Measurements from ENCODE around the gene ZWINT.

The ZWINT gene, protein sequence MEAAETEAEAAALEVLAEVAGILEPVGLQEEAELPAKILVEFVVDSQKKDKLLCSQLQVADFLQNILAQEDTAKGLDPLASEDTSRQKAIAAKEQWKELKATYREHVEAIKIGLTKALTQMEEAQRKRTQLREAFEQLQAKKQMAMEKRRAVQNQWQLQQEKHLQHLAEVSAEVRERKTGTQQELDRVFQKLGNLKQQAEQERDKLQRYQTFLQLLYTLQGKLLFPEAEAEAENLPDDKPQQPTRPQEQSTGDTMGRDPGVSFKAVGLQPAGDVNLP

DNA sequence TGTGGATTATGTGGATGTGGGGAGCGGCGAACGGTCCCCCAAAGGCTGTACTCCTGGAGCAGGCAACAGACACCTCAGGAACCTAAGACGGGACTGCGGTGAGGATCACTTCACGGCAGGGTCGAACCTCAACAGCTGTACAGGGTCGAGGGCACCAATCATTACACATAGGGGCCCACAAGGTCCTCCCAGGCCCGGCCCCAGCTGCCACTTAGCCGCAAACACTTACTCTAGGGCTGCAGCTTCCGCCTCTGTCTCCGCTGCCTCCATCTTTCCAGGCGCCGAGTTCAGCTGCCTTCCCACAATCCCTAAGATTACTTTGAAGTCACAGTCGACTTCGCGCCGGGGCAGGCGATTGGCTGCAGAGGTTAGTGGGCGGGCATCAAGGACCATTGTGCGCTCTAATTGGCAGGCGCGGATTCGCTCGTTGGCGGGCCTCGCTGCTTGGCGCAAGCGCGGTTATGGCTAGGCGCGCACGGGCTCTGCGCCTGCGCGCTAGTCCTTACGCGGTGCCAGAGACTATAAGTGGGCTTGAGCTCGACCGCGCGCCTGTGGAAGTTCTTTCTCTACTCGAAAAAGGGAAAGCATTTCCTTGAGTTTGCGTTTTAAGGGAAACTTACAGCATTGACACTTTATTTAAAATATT lies at the start of gene ZWINT:
TSS of gene ZWINT (minus strand) at position 293 of the 646 bp plus-strand sequence. CDS start at position 270, 23 bp downstream.
- peak; percentile 93 for DNase-seq

DNA sequence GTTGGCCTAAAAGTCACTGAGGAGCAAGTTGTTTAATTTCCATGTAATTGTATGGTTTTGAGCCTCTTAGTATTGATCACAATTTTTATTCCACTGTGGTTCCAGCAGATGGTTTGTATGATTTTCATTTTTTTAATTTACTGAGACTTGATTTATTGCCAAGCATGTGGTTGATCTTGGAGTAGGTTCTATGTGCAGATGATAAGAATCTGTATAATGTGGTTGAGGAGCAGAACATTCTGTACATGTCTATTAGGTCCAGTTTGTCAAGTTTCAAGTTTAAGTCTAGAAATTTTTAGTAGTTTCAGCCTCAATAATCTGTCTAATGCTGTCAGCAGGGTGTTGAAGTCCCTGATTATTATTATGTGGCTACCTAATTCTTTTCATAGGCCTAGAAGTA lies 22.7 kb upstream of the ZWINT start:
- DNase-seq = no peak

DNA sequence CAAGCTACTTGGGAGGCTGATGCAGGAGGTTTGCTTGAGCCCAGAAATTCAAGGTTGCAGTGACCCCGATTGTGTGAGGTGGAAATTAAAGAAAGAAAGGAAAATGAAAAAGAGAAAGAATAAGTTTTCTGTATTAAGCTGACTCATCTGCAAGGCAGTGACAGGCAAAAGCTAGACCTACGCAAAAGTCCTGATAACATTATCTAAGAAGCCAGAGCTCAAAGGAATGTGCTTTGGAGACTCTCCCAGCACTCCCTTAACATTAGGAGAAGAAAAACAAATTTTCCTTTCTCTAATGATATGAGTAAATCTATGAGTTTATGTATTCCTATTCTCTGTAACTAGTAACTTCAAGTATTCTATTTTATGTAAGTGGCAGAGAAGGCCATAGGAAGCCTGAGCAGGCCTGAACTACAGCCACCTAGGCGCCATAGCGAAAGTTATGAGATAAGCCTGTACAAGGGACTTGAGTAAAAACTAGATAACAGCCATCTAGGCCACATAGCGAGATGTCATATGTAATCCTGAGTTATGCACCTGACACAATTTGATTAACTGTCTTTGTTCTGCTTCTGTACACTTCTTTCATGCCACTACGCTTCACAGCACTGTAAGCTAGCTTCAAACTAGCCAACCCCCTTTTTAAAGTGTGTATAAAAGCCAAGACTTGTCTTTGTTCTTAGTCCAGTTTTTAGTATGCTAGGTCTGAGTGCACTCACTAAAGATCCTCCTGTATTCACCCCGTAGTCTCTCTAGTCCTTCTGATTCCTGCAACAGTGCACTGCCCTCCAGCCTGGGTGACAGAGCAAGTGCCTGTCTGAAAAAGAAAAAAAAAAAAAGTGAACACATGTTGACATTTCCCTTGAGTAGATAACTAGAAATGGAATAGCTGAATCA lies 9.4 kb upstream of the ZWINT start:
- DNase-seq = no peak

DNA sequence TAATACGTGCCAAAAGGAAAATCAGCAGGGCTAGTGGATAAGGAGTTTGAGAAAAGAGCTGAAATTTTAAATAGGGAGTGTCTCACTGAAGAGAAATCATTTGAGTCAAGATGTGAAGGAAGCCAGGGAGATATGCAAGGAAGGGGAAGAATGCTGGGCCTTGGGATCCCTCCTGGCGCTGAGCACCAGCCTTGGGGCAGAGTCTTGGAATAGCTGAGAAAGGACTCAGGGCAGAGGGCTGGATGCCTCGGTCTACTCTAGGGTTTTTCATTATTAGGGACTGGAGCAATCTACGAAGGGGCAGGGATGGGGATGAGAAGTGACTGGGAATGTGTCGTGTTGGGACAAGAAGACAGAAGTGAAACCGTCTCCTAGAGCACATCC lies 484 bp downstream of the ZWINT start:
- no peak for DNase-seq

DNA sequence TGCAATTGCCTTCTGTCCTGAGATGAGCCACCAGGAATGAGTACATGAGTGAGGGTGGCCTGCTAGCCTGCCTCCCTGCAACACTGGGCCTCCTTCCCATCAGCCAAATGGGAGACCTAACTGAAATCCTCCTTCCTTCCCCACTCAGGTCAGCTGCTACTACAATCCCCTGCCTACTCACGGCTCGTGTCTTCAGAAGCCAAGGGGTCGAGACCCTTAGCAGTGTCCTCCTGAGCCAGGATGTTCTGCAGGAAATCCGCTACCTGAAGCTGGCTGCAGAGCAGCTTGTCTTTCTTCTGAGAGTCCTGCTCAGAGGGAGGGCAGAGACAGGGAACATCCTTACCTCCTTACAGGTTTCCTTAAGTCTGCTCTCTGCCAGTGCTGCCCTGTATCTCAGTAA lies 1.2 kb downstream of the ZWINT start:
- no peak for DNase-seq

DNA sequence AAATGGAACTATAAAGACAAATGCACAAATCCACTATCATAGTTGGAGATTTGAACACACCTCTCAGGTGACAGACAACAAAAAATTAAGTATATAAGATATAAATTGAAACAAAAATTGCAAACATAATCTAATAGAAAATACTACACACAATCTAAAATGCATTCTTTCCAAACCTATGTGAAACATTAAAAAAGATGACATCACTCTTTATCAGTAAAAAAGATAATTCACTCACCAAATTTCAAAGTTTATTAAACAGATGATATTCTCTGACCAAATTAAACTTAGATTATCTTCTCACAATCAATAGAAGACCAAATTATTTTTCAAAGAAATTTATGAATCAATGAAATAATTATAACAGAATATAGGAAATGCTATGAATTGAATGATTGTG lies 4.0 kb downstream of the ZWINT start:
- DNase-seq = no peak

DNA sequence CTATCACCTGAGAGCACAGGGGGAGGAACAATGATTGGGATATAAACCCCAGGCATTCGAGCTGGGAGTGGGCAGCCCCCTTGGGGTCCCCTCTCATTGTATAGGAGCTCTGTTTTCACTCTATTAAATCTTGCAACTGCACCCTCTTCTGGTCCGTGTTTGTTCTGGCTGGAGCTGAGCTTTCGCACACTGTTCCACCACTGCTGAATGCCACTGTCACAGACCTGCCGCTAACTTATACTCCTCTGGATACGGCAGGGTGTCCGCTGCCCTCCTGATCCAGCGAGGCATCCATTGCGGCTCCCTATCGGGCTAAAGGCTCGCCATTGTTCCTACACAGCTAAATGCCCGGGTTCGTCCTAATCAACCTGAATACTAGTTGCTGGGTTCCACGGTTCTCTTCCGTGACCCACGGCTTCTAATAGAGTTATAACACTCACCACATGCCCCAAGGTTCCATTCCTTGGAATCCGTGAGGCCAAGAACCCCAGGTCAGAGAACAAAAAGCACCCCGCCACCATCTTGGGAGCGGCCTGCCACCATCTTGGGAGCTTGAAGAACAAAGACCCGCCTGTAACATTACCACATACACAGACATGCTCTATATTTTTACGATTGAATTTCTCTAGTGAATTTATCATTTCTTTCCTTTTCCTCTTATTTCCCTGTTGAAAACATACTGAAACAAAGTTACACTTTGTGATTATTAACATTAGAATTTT lies 9.0 kb downstream of the ZWINT start:
- no peak for DNase-seq

DNA sequence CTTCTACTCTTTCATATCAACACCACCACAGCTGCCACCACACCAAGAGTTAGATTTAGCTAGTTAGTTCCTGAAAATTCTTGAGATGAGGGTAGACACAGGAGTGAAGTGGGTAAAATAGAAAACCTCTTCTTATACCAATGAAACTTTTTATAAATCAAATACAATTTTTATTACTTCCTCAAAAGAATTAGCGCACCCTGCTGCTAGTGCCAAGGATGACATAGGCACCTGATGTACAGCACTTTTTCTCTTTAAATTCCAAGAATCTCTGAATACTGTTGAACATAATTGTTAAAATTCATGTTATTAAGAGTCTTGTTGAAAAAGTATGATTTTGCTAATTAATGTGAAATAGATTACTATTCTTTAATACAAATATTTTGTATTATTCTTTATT lies 11.4 kb downstream of the ZWINT start:
- no peak for DNase-seq

DNA sequence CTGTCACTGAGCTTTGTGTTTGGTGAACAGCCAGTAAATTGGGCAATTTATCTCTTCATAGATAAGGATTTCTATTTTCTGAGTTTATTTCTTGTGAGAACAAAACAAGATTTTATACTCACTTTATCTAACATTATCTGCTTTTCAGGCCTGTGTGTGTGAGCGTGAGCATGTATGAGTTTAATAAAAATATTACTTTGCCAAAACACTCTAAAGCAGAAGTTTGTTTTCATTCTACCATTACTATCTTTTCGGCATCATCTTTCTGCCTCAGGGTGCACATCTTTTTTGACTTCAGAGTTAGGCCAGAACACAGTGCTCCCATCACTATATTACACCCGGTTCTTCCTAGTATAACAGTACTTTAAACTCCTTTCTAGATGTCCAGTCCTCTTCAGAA lies 13.0 kb downstream of the ZWINT start:
- DNase-seq = no peak

DNA sequence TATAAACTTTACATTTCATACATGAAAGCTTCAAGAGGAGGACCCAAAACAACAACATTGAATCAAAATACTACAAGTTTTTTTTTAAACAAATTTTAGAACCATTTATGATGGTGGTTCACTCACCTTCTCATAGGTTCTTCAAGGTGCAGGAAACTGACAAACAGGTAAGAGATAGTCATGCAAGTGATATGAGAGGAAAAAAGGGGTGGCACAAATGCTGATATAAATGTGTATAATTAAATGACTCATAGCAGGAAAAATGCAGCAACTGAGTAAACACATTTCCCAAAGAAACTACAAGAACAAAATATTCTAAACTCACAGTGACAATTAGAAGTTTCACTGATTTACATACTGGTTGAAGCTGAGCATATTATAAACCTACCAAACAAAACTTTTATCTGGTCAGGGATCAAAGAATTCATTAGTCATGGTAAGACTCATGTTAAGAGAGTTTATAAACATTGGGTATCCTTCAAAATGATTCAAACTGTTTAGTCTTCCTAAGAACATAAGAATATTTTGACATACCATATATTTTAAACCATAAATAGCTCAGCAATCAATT lies 14.1 kb downstream of the ZWINT start:
- DNase-seq = no peak

DNA sequence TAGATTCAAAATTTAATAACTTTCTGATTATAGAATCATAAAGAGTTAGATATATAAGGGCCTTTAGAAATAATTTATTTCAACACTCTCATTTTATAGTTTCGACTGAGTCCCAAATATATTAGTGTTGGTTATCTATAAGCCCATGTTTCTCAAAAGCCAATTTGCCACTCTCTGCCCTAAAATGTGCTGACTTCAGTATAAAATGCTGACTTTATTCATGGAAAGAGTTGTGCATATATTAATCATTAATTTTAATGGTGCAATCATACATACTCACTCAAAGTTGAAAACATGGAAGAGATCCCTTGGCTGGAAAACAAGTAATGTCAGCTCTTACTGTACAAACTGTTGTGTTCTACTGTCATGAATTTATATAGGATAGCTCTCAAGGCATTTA lies 19.4 kb downstream of the ZWINT start:
- DNase-seq = no peak

DNA sequence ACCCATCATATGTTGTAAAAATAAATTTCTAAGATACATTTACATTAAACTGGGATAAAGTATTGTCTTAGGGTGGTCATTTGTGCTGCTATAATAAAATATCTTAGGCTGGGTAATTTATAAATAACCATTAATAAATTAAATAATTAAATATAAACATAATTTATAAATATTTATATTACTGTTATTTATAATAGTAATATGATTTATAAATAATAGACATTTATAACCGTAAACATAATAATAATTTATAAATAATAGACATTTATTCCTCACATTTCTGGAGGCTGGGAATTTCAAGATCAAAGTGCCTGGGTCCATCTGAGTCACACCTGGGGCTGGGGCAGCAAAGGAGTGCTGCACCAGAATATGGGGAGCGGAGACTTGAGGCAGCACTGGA lies 31.1 kb downstream of the ZWINT start:
- no peak for DNase-seq

DNA sequence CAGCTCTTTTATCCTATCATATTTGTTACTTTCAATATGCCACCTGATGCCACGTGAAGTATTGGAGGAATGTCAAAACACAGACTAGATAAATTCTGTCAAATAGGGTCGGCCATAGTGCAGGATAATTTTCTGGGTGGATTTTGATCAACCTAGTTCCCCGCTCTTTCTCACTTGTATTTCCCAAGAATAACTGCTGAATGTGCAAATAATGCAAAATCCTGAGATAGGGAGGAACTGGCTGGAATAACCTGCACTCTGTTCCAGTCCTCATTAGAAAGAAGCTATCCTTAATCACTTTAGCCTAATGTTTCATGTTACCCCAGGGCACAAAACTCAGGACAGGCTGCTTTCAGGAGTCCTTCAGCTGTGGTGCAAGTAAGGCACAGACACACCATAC lies 33.9 kb downstream of the ZWINT start:
- no peak for DNase-seq

DNA sequence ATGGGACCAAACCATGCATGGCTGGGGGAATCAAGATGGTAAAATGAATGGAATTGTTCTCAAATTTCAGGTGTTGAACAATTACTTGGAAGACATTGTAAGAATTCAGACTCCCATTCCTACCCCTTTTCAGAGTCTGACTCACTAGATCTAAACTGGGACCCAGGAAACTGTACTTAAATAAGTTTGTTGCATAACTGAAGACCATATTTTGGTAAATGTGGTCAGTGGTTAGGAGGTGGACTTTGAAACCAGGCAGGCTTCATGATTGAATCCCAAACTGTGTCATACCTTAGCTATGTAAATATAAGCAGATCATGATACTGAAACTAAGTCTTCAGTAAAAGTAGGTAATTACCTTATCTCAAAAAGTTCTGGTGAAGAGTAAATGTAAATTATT lies 41.7 kb downstream of the ZWINT start:
- DNase-seq = no peak

DNA sequence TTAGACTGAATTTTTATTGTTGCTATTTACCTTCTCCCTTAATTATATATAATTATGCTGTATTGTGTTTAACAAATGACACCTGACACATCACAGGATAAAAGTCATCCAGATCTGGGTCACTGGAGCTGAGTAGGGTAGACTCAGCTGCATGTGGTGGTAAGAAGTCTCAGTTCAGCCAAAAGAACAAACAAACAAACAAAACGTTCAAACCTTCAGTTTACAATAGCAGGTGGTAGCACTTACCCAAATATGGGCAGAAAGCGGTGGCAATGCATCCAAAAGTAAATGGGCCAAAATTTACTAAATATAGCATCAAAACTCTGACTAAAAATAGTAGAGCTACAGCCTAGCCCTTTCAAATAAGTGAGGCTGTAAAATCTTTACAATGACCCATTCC lies 42.2 kb downstream of the ZWINT start:
- no peak for DNase-seq

DNA sequence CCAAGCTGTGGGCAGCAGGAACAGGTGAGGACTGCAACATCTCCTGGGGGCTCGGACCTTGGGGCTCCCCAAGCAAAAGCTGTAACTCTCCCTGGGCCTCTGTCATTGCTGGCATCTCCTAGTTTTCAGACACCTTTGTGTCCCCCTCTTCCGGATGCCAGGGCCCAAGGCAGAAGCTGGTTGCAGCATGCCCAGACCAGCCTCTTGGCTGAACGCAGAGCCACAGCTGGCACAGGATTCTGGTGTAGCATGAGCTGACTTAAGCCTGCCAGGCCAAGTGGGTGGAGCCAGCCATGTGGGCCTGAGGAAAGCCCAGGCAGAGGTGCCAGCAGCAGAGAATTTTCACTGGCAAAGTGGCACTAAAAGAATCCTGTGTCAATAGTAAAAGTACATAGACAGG lies 43.5 kb downstream of the ZWINT start:
- DNase-seq = no peak

DNA sequence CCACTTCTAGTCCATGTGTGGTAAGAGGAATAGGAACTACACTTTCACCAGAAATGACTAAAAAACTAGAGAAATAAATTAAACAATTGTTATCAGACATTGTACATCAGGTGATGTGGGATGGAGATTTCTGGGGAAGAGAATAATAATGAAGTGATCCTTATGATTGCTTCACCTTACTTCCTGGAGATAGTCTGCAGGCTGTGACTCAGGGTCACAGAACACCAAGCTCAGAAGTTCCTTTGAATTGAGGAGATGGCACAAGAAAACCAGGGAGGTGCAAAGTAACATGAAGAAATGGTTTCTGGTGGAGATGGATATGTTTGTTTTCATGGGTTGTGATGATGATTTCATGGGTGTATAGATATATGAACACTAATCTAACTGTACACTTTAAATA lies 44.5 kb downstream of the ZWINT start:
- no peak for DNase-seq

Data from NCI-H226 (cell line).